ENCODE measurements around the gene RAP1GDS1. TPM values are rescaled to one million over a fixed set of nuclear protein-coding genes. Genes with fewer than 3 reads are reported as not detected.
A peak's percentile ranks its signal among the peaks of the same experiment; 100 is the strongest.

The RAP1GDS1 gene
- total and polyA plus RNA-seq, 2 experiments from 2014 or later, result 49.2 to 56.7 TPM

DNA sequence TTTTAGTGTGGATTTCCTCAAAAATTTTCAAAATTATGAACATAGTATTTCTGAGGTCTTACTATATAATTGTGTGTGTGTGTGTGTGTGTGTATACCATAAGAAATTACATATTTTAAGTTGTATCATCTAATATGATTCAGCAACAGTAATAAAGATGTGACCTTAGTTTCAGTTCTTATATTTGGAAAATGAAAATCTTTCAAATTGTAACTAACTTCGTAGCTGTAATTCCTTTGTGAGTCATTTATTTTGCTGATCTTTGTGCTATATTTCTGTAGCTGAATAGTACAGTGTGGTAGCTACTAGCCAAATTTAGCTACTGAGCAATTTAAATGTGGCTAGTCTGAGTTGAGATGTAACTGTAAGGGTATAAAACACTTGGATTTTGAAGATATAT lies 116.4 kb downstream of the RAP1GDS1 start:
- Histone ChIP-seq H3K79me2 (ENCODE audit: insufficient read depth) (peaks cover 8% of the 10 kb centered on the region), H3K27me3 (replicated peaks; ENCODE audit: insufficient read depth) (no peaks in the 10 kb centered on the region), H3K9me3 (ENCODE audit: low read depth) (no peaks in the 10 kb centered on the region), H3K4me3 (peak overlapping the region; percentile 62), H3K4me2 (ENCODE audit: unreplicated experiment) (peak overlapping the region; percentile 79), H2AFZ (peak overlapping the region; percentile 44), H3K27ac (peak overlapping the region; percentile 62), H3K36me3 (ENCODE audit: low read depth) (peaks cover 15% of the 10 kb centered on the region; the same call in 1 of the 2 replicates), H3K9ac (peak overlapping the region; percentile 62), H3K9me2 (ENCODE audit: insufficient read depth) (no peaks in the 10 kb centered on the region), H4K20me1 (ENCODE audit: insufficient read depth) (no peaks in the 10 kb centered on the region), H3K4me1 (ENCODE audit: insufficient read depth) (peaks cover 22% of the 10 kb centered on the region), H3F3A (ENCODE audit: insufficient read depth) (peaks cover 23% of the 10 kb centered on the region; the same call in 1 of the 2 replicates)
- TF ChIP-seq EZH2phosphoT487 (IDR thresholded peaks at IDR 0.05; ENCODE audit: insufficient read depth, low read depth), result no peak
- TF ChIP-seq EZH2 (IDR thresholded peaks at IDR 0.05; ENCODE audit: insufficient read depth, poor library complexity, severe bottlenecking), result no peak
- peak; percentile 63 for DNase-seq
- WGBS, 2 experiments (ENCODE audit: low coverage in 1 of 2, low lambda C conversion rate in 2 of 2, missing lambda C conversion rate in 2 of 2), result 22 to 25% methylated on average over 1 of the region's 1 CpG
- in situ Hi-C loops (cut with MboI), result no loop called here

DNA sequence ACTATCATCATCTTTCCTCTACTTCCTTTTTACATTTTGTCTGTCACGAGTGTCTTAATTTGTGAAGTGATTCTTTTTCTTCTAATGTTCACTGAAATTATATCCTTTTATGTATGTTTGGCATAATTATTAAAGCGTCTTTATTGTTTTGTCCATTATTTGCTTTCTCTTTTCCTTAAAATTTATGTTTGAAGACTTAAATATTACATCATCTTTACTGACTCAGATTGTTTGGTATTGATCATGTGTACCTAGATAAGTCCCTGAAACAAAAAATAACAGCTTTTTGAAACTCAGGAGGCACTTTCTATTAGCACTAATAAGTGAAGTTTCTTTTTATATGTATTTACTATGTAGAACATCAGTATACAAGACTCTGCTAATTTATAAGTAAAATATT lies 120.1 kb downstream of the RAP1GDS1 start:
- Histone ChIP-seq H3K9me3 (ENCODE audit: low read depth) (no peaks in the 10 kb centered on the region), H3K9me2 (ENCODE audit: insufficient read depth) (no peaks in the 10 kb centered on the region), H2AFZ (no peak overlapping the region), H3K27me3 (replicated peaks; ENCODE audit: insufficient read depth) (no peaks in the 10 kb centered on the region), H3K4me3 (no peak overlapping the region), H3K27ac (no peak overlapping the region), H3K79me2 (ENCODE audit: insufficient read depth) (peaks cover 8% of the 10 kb centered on the region), H3K36me3 (ENCODE audit: low read depth) (peaks cover 21% of the 10 kb centered on the region; the same call in 1 of the 2 replicates), H3K4me1 (ENCODE audit: insufficient read depth) (peaks cover 22% of the 10 kb centered on the region), H3K9ac (no peak overlapping the region), H4K20me1 (ENCODE audit: insufficient read depth) (no peaks in the 10 kb centered on the region), H3F3A (ENCODE audit: insufficient read depth) (peaks cover 17% of the 10 kb centered on the region; the same call in 1 of the 2 replicates), H3K4me2 (ENCODE audit: unreplicated experiment) (no peak overlapping the region)
- TF ChIP-seq EZH2 (IDR thresholded peaks at IDR 0.05; ENCODE audit: insufficient read depth, poor library complexity, severe bottlenecking), result no peak
- no peak for TF ChIP-seq EZH2phosphoT487 (IDR thresholded peaks at IDR 0.05; ENCODE audit: insufficient read depth, low read depth)
- in situ Hi-C loops (cut with MboI), result no loop called here
- 97 to 100% methylated on average over 2 of the region's 2 CpGs for WGBS, 2 experiments (ENCODE audit: low coverage in 1 of 2, low lambda C conversion rate in 2 of 2, missing lambda C conversion rate in 2 of 2)
- DNase-seq, result no peak

DNA sequence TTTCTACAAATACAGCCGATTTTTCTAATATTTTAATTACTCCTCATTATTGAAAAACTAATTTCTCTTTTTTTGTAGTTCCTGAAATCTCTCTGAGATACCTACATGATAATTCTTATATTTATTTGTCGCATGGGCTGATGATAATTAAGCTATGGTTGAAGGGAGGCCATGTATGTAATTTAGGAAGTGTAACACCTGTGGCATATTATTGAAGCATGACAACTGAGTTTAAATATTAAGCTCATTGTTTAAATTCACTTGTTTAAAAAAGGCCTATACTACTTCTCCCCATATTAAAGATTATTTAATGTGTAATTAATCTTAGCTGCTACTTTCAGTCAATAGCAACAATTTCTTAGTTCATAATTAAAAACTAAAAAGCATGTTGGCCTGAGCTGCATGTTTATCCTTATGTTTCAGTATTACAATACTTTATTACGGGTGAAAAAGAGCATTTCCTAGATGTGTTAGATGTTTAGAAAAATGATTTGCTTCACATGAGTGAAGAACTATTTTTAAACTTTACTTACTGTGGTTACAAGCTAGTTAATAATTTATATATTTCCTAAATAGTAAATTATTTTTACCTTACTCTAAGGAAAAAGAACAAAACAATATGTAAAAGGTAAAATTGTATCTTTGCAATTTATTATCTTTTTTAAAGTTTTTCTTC lies 122.4 kb downstream of the RAP1GDS1 start:
- H3K4me1 ChIP-seq (ENCODE audit: insufficient read depth), result 0 out of 2 replicates have a peak, but pooled peaks cover under 1% of the 10 kb centered on the region
- WGBS, 2 experiments (ENCODE audit: low coverage in 1 of 2, low lambda C conversion rate in 2 of 2, missing lambda C conversion rate in 2 of 2), result 97 to 98% methylated on average over 3 of the region's 3 CpGs

DNA sequence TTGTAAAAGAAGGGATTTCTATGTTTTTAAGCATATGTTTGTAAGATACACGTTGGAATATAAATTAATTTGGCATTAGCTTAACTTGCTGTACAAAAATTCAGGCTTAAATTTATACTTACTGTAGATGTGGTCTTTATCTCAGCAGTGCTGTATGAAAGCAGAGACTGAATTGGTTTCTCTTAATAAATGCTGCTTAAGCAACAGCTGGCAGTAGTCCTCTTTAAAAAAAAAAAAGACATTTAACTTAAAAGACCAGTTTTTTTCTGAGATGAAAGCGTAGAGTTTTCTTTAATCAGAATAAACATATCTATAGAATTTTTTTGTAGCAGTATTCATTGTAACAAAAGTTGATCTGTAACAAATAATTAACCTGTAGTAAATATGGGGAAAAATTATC lies 124.6 kb downstream of the RAP1GDS1 start:
- H3K27ac ChIP-seq, result no peak overlapping the region
- no peak for TF ChIP-seq EZH2 (IDR thresholded peaks at IDR 0.05; ENCODE audit: insufficient read depth, poor library complexity, severe bottlenecking)
- no peak for TF ChIP-seq EZH2phosphoT487 (IDR thresholded peaks at IDR 0.05; ENCODE audit: insufficient read depth, low read depth)
- H3K9me2 ChIP-seq (ENCODE audit: insufficient read depth), result no peaks in the 10 kb centered on the region
- no peak overlapping the region for H3K4me2 ChIP-seq (ENCODE audit: unreplicated experiment)
- 99 to 100% methylated on average over 2 of the region's 2 CpGs for WGBS, 2 experiments (ENCODE audit: low coverage in 1 of 2, low lambda C conversion rate in 2 of 2, missing lambda C conversion rate in 2 of 2)
- H2AFZ ChIP-seq, result no peak overlapping the region
- no peaks in the 10 kb centered on the region for H3K9me3 ChIP-seq (ENCODE audit: low read depth)
- no peak overlapping the region for H3K4me3 ChIP-seq
- H4K20me1 ChIP-seq (ENCODE audit: insufficient read depth), result no peaks in the 10 kb centered on the region
- H3K9ac ChIP-seq, result no peak overlapping the region
- H3K4me1 ChIP-seq (ENCODE audit: insufficient read depth), result no peaks in the 10 kb centered on the region
- H3K79me2 ChIP-seq (ENCODE audit: insufficient read depth), result no peaks in the 10 kb centered on the region
- in situ Hi-C loops (cut with MboI), result no loop called here
- DNase-seq, result no peak
- no peaks in the 10 kb centered on the region for H3F3A ChIP-seq (ENCODE audit: insufficient read depth)
- no peaks in the 10 kb centered on the region for H3K27me3 ChIP-seq (replicated peaks; ENCODE audit: insufficient read depth)
- H3K36me3 ChIP-seq (ENCODE audit: low read depth), result peaks cover 10% of the 10 kb centered on the region; the same call in 1 of the 2 replicates

More for the DNA sequence above, 122.4 kb downstream of the RAP1GDS1 start:
- TF ChIP-seq EZH2 (IDR thresholded peaks at IDR 0.05; ENCODE audit: insufficient read depth, poor library complexity, severe bottlenecking), result no peak
- no peak for TF ChIP-seq EZH2phosphoT487 (IDR thresholded peaks at IDR 0.05; ENCODE audit: insufficient read depth, low read depth)
- Histone ChIP-seq H3K27ac (no peak overlapping the region), H3K4me2 (ENCODE audit: unreplicated experiment) (no peak overlapping the region), H3K9me2 (ENCODE audit: insufficient read depth) (no peaks in the 10 kb centered on the region), H3K79me2 (ENCODE audit: insufficient read depth) (peaks cover 6% of the 10 kb centered on the region), H2AFZ (no peak overlapping the region), H4K20me1 (ENCODE audit: insufficient read depth) (no peaks in the 10 kb centered on the region), H3K27me3 (replicated peaks; ENCODE audit: insufficient read depth) (no peaks in the 10 kb centered on the region), H3K9ac (no peak overlapping the region), H3K36me3 (ENCODE audit: low read depth) (peaks cover 21% of the 10 kb centered on the region), H3F3A (ENCODE audit: insufficient read depth) (no peaks in the 10 kb centered on the region), H3K9me3 (ENCODE audit: low read depth) (no peaks in the 10 kb centered on the region), H3K4me3 (no peak overlapping the region)
- in situ Hi-C loops (cut with MboI), result no loop called here
- no peak for DNase-seq
